H1 (cell line): ENCODE measurements around the gene SLC47A2. TPM values are rescaled to one million over a fixed set of nuclear protein-coding genes. Genes with fewer than 3 reads are reported as not detected.

Experiments
- CTCF ChIA-PET: fragments of 300-600 bp; sonication (Branson Sonifier 250); formaldehyde crosslinking; loops from one replicate; lab custom pipeline; 2021; ENCODE audit not compliant: partially characterized antibody; lab: Charles Lee
- POLR2A ChIA-PET: fragments of 300-600 bp; sonication (Branson Sonifier 250); formaldehyde crosslinking; loops from one replicate; lab custom pipeline; 2021; ENCODE audit warnings: inconsistent platforms; ENCODE audit not compliant: partially characterized antibody; lab: Charles Lee
- DNase-seq, 2 experiments: peaks; one replicate each; pipeline versions ENCODE4 v3.0.0 to v3.0.0-alpha.2; 2010 to 2022; ENCODE audit warnings: low spot score in 2 of 2, low read depth in 1 of 2, mixed read lengths in 1 of 2
- FAIRE-seq: peaks from 2 replicates; lab custom pipeline; 2011; peaks lifted over from hg19 to GRCh38; lab: Jason Lieb, UNC
- H2AFZ ChIP-seq: 2 replicates; pipeline ENCODE4 v1.8.1; 2012; ENCODE audit warnings: low read length, inconsistent platforms
- H2AK5ac ChIP-seq: 2 replicates; pipeline ENCODE4 v1.6.1; 2013; ENCODE audit warnings: low read depth, low read length
- H2BK120ac ChIP-seq: replicated peaks from 2 replicates; pipeline ENCODE3; 2013; ENCODE audit warnings: low read depth, low read length, inconsistent platforms
- H2BK12ac ChIP-seq: 2 replicates; pipeline ENCODE4 v1.6.1; 2013; ENCODE audit warnings: low read depth, low read length
- H2BK15ac ChIP-seq: 2 replicates; pipeline ENCODE4 v1.6.1; 2013; ENCODE audit warnings: low read length
- H2BK20ac ChIP-seq: 2 replicates; pipeline ENCODE4 v1.6.1; 2013; ENCODE audit warnings: low read length
- H2BK5ac ChIP-seq: 2 replicates; pipeline ENCODE4 v1.6.1; 2013; ENCODE audit warnings: low read depth, low read length
- H3K14ac ChIP-seq: 2 replicates; pipeline ENCODE4 v1.6.1; 2013; ENCODE audit warnings: inconsistent platforms; ENCODE audit not compliant: insufficient read length
- H3K18ac ChIP-seq: 2 replicates; pipeline ENCODE4 v1.6.1; 2013; ENCODE audit warnings: low read length; ENCODE audit errors: extremely low read depth
- H3K23ac ChIP-seq: 2 replicates; pipeline ENCODE4 v1.6.1; 2013; ENCODE audit warnings: inconsistent platforms; ENCODE audit not compliant: insufficient read length
- H3K23me2 ChIP-seq: 2 replicates; pipeline ENCODE4 v1.6.1; 2013; ENCODE audit warnings: low read depth, low read length
- H3K27ac ChIP-seq: 2 replicates; pipeline ENCODE4 v1.6.1; 2011; ENCODE audit warnings: low read depth, low read length, inconsistent platforms
- H3K27me3 ChIP-seq, 4 experiments: replicated peaks in 1 of 4; 1 replicate in 1 of 4; 2 replicates in 3 of 4; pipeline versions ENCODE4 v1.6.1 to v1.8.1; 2011 to 2013; ENCODE audit warnings: low read length in 3 of 4, mild to moderate bottlenecking in 3 of 4, inconsistent platforms in 2 of 4, mixed read lengths in 2 of 4, moderate library complexity in 1 of 4; ENCODE audit not compliant: control insufficient read depth in 3 of 4, insufficient read depth in 3 of 4; ENCODE audit errors: extremely low read depth in 1 of 4
- H3K36me3 ChIP-seq, 4 experiments: 2 replicates each; pipeline versions ENCODE4 v1.6.1 to v1.8.1; 2011 to 2013; ENCODE audit warnings: mild to moderate bottlenecking in 4 of 4, low read length in 3 of 4, moderate library complexity in 2 of 4, control low read depth in 1 of 4, inconsistent platforms in 1 of 4; ENCODE audit not compliant: insufficient read depth in 4 of 4, control insufficient read depth in 2 of 4
- H3K4ac ChIP-seq: replicated peaks from 2 replicates; pipeline ENCODE3; 2013; ENCODE audit warnings: low read length, low read depth, mixed read lengths, inconsistent platforms; ENCODE audit not compliant: insufficient read length
- H3K4me1 ChIP-seq, 4 experiments: replicated peaks in 1 of 4; 1 replicate in 1 of 4; 2 replicates in 3 of 4; pipeline versions ENCODE4 v1.6.1 to v1.8.1; 2011 to 2013; ENCODE audit warnings: low read length in 3 of 4, inconsistent platforms in 2 of 4, mixed read lengths in 1 of 4; ENCODE audit not compliant: insufficient read depth in 4 of 4, control insufficient read depth in 3 of 4
- H3K4me2 ChIP-seq, 2 experiments: 2 replicates each; pipeline versions ENCODE4 v1.6.1 to v1.8.1; 2011 to 2013; ENCODE audit warnings: low read depth in 2 of 2, low read length in 2 of 2, control low read depth in 1 of 2, inconsistent platforms in 1 of 2, mild to moderate bottlenecking in 1 of 2; ENCODE audit not compliant: insufficient read depth in 1 of 2
- H3K4me3 ChIP-seq, 4 experiments: fragments of 200-600, 300-600 bp in 1 of 4; sonication (generic), shearing (Covaris generic), sonication (Bioruptor Twin) in 1 of 4; 2 replicates each; pipeline versions ENCODE4 v1.5.1 to v1.8.1; 2011 to 2016; ENCODE audit warnings: low read length in 4 of 4, low read depth in 3 of 4, control low read depth in 2 of 4, inconsistent platforms in 2 of 4, mild to moderate bottlenecking in 2 of 4, mixed read lengths in 1 of 4, moderate library complexity in 1 of 4; ENCODE audit not compliant: insufficient read depth in 2 of 4; ENCODE audit errors: extremely low read depth in 1 of 4
- H3K56ac ChIP-seq: replicated peaks from 2 replicates; pipeline ENCODE3; 2013; ENCODE audit warnings: low read depth, mild to moderate bottlenecking, mixed read lengths, low read length, inconsistent platforms; ENCODE audit not compliant: insufficient read length
- H3K79me1 ChIP-seq: 2 replicates; pipeline ENCODE4 v1.6.1; 2013; ENCODE audit warnings: low read depth, low read length, control low read depth
- H3K79me2 ChIP-seq, 2 experiments: 2 replicates each; pipeline versions ENCODE4 v1.6.1 to v1.8.1; 2012 to 2013; ENCODE audit warnings: low read length in 2 of 2, mild to moderate bottlenecking in 2 of 2, inconsistent platforms in 1 of 2; ENCODE audit not compliant: insufficient read depth in 2 of 2, control insufficient read depth in 1 of 2
- H3K9ac ChIP-seq, 4 experiments: replicated peaks in 1 of 4; 1 replicate in 1 of 4; 2 replicates in 3 of 4; pipeline versions ENCODE4 v1.6.1 to v1.8.1; 2011 to 2013; ENCODE audit warnings: low read depth in 3 of 4, low read length in 3 of 4, control low read depth in 2 of 4, mild to moderate bottlenecking in 2 of 4, moderate library complexity in 2 of 4, inconsistent platforms in 1 of 4; ENCODE audit errors: extremely low read depth in 1 of 4
- H3K9me3 ChIP-seq, 2 experiments: 2 replicates each; pipeline versions ENCODE4 v1.6.1 to v1.8.1; 2012 to 2013; ENCODE audit warnings: mild to moderate bottlenecking in 2 of 2, moderate library complexity in 2 of 2, control low read depth in 1 of 2, inconsistent platforms in 1 of 2, low read depth in 1 of 2, low read length in 1 of 2, mixed read lengths in 1 of 2; ENCODE audit not compliant: insufficient read depth in 2 of 2
- H4K20me1 ChIP-seq, 2 experiments: replicated peaks in 1 of 2; 2 replicates each; pipeline versions ENCODE3 to v1.8.1; 2011 to 2013; ENCODE audit warnings: inconsistent platforms in 2 of 2, low read length in 2 of 2, mild to moderate bottlenecking in 1 of 2; ENCODE audit not compliant: insufficient read depth in 2 of 2, control insufficient read depth in 1 of 2
- H4K5ac ChIP-seq: 2 replicates; pipeline ENCODE4 v1.6.1; 2013; ENCODE audit warnings: low read length, low read depth, mixed read lengths, inconsistent platforms; ENCODE audit not compliant: insufficient read length
- H4K8ac ChIP-seq: 2 replicates; pipeline ENCODE4 v1.8.0; 2013; ENCODE audit warnings: mild to moderate bottlenecking, moderate library complexity, low read length, inconsistent platforms; ENCODE audit not compliant: insufficient read depth; ENCODE audit errors: extremely low read depth
- H4K91ac ChIP-seq: replicated peaks from 2 replicates; pipeline ENCODE3; 2013; ENCODE audit warnings: low read length, mixed read lengths, inconsistent platforms; ENCODE audit not compliant: insufficient read length
- CREB1 ChIP-seq: IDR thresholded peaks from 2 replicates; pipeline ENCODE4 v1.6.1; 2012; ENCODE audit warnings: inconsistent platforms
- WGBS, 2 experiments: shearing (Covaris generic) in 1 of 2; methylation state at CpG; one replicate each; pipeline versions ENCODE4 v1.1.6 to v1.1.7; 2013 to 2015; ENCODE audit warnings: low lambda C conversion rate in 2 of 2, mixed read lengths in 2 of 2, inconsistent platforms in 1 of 2, low coverage in 1 of 2, missing lambda C conversion rate in 1 of 2; ENCODE audit not compliant: insufficient replicate concordance in 2 of 2, insufficient coverage in 1 of 2, insufficient read length in 1 of 2; ENCODE audit errors: extremely low coverage in 1 of 2, missing lambda C conversion rate in 1 of 2; 5-methylcytosine and 5-hydroxymethylcytosine counted together
- polyA plus RNA-seq, 7 experiments: library from polyadenylated mRNA; depleted of rRNA in 3 of 7; stranded (reverse) in 5 of 7; unstranded in 2 of 7; fragments of >200 nt in 5 of 7; fragments of 200-250 nt in 2 of 7; gene quantifications; 1 replicate in 5 of 7; 2 replicates in 1 of 7; 4 replicates in 1 of 7; pipeline versions ENCODE4 v1.2.1 to v1.2.3, GENCODE V29; 2011 to 2013; ENCODE audit warnings: missing spikeins in 2 of 7, mixed read lengths in 2 of 7
- total RNA-seq: library from RNA; stranded (reverse); fragmentation: NEBNext Ultra II Directional; extraction: Animal tissue kit (Norgen Biotek cat#: 25700); gene quantifications from 2 replicates; pipeline ENCODE4 v1.2.1, GENCODE V29; 2021
- TF ChIP-seq, protein P1 (sequence below): IDR thresholded peaks from 2 replicates; pipeline ENCODE4 v1.6.1; 2012; ENCODE audit warnings: inconsistent platforms

SLC47A2 gene
- total and polyA plus RNA-seq, 2 of the 8 experiments (the other 6 are each of a cell fraction or from before 2014, with no cell fraction given) = not detected

DNA sequence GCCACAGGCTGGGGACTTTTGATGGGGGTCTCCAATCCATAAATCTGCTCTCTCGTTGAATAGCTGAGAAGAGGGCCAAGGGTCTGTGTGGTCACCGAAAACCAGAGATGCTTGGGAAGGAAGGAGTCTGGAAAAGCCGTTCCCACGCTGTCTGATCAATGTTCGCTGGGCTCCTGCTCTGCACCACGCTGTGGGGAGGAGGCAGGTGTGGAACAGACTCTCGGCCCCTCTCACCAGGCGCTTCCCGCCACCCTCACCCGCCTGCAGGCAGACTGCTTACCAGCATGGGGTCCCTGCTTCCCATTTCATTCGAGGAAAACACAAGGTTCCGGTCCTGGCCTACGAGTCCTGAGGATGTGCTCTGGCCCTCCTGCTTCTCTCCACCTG lies 32.4 kb upstream of the SLC47A2 start:
- peak overlapping the region; percentile 5; the same call in 1 of the 2 replicates for H2AFZ ChIP-seq

More for the DNA sequence above, 32.4 kb upstream of the SLC47A2 start:
- H2BK20ac ChIP-seq = no peak overlapping the region
- H2BK120ac ChIP-seq = no peak overlapping the region
- no peak overlapping the region for H3K23ac ChIP-seq
- no peak overlapping the region for H3K9ac ChIP-seq
- no peaks in the 10 kb centered on the region for H4K20me1 ChIP-seq
- WGBS, 2 experiments = 82% methylated on average over 11 of the region's 13 CpGs; no CpG with 5 or more reads in 1 of the 2 experiments
- H3K18ac ChIP-seq = no peak overlapping the region
- no peak overlapping the region for H3K56ac ChIP-seq
- no peak overlapping the region for H2BK5ac ChIP-seq
- H3K9me3 ChIP-seq = no peaks in the 10 kb centered on the region
- no peak overlapping the region for H4K91ac ChIP-seq
- CTCF ChIA-PET = interaction anchor here (0.8 to 3.3 kb wide), 5 partner anchors 11 to 211 kb away, joined by 3 to 14 read pairs (median 8); no protein-coding TSS in a partner anchor
- no peak overlapping the region for H3K14ac ChIP-seq
- H4K8ac ChIP-seq = no peak overlapping the region
- TF ChIP-seq, protein P1, sequence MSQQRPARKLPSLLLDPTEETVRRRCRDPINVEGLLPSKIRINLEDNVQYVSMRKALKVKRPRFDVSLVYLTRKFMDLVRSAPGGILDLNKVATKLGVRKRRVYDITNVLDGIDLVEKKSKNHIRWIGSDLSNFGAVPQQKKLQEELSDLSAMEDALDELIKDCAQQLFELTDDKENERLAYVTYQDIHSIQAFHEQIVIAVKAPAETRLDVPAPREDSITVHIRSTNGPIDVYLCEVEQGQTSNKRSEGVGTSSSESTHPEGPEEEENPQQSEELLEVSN = peak; percentile 24; the same call in 1 of the 2 replicates
- no peak for TF ChIP-seq CREB1
- TF ChIP-seq, all 59 proteins: peak for 1
- H2AK5ac ChIP-seq = no peak overlapping the region
- DNase-seq (no peak), FAIRE-seq (no peak)
- H3K4ac ChIP-seq = no peak overlapping the region
- no peak overlapping the region for H2BK12ac ChIP-seq
- H4K5ac ChIP-seq = no peak overlapping the region
- H2BK15ac ChIP-seq = no peak overlapping the region
- no peak overlapping the region for H3K4me2 ChIP-seq
- no peaks in the 10 kb centered on the region for H3K36me3 ChIP-seq
- POLR2A ChIA-PET = no interaction called here
- H3K27me3 ChIP-seq = peaks cover 0 to 6% (median 1%) of the 10 kb centered on the region in 4 experiments; a peak in 4 of 7 replicates
- no peak overlapping the region for H3K4me3 ChIP-seq
- H3K79me2 ChIP-seq = no peaks in the 10 kb centered on the region
- H3K4me1 ChIP-seq = peaks cover 0 to 9% (median 5%) of the 10 kb centered on the region in 4 experiments; a peak in 5 of 7 replicates
- H3K23me2 ChIP-seq = peaks cover 4% of the 10 kb centered on the region; the same call in 1 of the 2 replicates
- no peak overlapping the region for H3K27ac ChIP-seq
- H3K79me1 ChIP-seq = no peaks in the 10 kb centered on the region
